GM18526 (cell line): ENCODE data around the gene STX11.

Experiments
- POLR2A ChIP-seq: IDR thresholded peaks from 3 replicates; pipeline ENCODE4 v1.6.1; 2011; ENCODE audit not compliant: insufficient read length; ENCODE audit errors: extremely low read depth

The STX11 gene

DNA sequence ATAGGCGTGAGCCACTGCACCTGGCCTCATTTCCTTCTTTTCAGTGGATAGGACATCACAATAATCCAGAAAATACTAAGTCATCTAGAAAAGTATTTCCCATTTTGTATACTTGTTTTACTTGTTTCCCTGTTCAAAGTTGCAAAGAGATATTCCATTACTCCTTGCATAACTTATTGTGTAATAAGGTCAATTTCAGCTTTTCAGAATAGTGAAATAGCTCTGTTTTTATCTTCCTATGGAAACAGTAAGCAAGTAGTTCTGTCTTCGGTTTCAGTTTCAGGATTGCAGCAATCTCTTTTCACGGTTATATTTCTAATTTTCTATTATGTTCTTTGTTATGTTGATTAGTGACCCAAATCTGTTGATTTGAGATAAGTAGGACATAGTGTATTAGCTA, 6.0 kb downstream of the STX11 start:
- no peak for TF ChIP-seq POLR2A

DNA sequence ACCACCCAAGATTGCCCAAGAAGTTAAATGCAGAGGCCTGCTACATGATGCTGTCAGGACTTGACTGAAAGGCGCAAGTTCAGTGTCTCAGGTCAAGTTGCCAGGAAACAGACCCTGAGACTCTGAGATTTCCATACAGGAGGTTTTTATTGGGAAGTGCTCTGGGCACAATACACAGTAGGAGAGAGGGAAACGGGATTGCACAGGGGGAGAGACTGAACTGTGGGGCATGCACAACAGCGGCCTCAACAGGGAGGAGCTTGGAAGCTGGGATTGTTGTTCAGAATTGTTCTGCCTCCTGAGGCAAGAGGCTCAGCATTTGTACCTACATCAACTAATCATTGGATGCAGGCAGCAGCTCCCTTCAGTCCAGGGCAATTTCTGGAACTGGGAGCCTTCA, 6.7 kb downstream of the STX11 start:
- no peak for TF ChIP-seq POLR2A

DNA sequence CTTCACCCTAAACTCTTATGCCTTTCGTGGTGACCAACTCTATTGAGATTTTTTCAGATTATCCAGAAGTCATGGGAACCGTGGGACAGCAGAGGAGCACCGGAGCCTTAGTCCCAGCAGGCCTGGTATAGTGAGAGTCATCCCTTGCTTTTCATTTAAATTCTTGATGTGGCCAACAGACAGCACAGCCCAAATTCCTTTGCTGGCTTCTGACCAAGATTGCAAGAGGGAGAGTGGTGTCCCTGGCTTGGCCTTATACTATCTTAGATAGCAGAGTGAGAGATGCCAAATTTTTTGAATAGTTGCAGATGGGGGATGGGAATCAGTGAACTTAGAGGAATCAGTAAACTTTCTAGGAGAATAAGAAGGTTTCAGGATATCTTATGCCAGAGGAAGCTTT, 7.8 kb downstream of the STX11 start:
- TF ChIP-seq POLR2A, result no peak

DNA sequence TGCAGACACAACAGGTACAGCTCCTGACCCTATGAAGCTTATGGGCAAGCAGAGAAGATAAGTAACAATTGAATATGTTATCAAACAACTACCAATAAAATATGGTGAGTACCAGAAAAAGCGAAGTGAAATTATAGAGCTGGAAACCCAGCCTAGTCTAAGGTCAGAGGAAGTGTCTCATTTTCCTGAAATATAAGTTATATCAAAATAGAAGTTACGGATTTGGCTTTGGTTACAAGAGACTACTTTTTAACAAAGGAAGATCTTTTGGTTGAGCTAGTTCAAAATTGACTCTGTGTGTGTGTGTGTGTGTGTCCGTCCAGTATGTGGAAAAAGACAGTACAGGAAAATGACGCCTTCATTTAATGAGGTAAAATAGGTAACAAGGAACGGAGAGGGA, 8.9 kb downstream of the STX11 start:
- TF ChIP-seq POLR2A, result no peak

DNA sequence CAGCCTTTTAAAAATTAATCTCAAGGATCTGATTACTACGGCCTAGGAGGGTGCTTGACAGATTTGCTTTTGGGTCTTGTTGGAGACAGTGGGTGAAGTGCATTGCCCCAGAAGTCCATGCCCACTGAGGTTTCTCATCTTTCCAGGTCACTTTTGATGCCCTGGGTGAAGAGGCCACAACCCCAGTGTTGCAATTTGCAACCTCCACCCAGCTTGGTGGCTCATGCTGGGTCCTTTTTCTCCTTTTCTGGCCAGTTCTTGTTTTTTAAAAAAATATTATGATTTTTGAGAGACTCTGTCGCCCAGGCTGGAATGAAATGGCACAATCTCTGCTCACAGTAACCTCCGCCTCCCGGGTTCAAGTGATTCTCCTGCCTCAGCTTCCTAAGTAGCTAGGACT, 9.4 kb downstream of the STX11 start:
- TF ChIP-seq POLR2A, result no peak

DNA sequence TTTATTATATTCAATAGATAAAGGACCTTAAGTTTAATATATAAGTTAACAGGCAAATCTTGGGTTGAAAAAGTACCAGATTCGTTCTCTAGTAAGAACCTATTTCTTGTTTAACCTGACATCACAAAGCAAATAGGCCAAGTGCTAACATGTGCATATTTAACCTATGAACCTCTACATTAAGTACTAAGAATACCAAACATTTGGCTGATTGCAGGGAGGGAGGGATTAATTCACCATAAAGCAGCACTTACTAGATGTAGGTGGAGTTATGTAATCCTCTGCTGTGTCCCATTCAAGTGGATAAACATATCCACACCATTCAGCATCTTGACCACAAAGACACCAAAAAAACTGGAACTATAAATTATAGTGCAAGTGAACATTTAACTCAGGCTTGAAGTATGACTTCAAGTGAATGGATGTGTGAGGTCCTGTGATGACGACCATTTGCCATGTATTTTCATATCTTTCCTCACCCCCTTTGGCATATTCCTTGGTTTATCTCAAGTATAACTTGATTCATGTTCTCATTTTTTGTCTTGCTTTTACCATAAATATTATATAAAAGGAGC, 10.2 kb downstream of the STX11 start:
- no peak for TF ChIP-seq POLR2A

DNA sequence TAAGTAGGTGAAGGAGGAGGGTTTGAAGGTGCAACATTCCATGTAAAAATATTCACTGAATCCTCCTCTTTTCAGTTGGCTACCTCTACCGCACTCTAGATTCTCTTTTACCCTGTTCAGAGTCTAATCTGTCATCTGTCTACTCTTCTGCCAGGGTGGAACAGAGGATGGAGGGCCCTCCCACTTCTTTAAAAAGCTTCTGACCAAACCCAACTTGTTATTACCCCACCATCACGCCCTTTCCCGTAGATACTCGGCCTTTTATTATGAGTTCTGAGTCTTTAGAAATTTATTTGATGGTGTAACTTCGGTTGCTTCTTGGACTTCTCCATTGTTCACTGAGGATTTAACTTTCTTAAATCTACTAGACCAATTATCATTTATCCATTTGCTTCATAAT, 11.7 kb downstream of the STX11 start:
- no peak for TF ChIP-seq POLR2A

DNA sequence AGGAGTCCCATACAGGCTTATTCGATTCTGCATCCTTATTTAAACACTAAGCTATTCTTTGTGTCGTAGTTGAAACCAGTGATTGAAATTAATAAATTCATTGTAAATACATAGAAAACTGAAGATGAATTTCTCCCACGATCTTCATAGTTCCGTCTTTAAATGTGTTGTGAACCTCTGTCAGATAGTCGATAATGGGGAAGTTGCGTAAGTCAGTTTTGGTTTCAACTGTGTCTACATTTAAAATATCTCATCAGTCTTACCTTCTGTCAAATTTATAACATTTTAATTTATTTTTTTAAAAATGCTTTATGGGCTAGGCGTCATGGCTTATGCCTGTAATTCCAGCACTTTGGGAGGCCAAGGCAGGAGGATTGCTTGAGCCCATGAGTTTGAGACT, 12.7 kb downstream of the STX11 start:
- TF ChIP-seq POLR2A, result no peak

DNA sequence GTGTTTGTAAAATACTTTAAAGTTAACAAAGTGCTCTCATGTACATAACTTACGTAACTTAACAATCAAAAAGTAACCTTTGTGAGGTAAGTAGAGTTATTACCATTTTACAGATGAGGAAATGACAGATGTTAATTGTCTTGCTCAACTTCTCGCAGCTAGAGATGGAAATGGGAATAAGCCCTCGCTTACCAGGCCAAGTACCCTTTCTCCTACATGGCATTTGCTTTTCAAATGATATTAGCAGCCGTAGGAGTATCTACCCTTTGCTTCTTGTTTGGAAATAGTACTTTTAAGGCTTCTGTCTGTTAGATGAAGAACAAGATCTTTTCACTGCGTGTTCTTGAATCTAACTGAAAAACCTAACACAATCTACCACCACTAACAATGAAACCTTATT, 15.5 kb downstream of the STX11 start:
- TF ChIP-seq POLR2A, result no peak

DNA sequence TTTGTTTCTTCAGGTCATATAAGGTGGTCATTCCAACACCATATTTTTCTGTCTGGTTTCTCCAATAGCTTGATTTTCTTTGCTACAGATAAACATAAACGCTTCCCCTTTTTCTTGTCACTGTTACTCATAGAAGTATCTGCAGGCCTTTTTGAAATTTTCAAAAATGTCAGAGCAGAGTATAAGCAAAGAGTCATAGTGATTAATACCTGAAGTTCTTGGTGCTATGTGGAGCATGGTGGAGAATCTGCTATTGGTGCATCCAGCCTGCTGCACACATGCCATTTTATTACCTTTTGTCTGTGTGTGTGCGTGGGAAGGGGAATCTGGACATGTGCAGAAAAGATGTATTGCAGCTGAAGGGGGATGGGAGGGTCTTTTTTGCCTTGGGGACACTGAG, 19.7 kb downstream of the STX11 start:
- no peak for TF ChIP-seq POLR2A

DNA sequence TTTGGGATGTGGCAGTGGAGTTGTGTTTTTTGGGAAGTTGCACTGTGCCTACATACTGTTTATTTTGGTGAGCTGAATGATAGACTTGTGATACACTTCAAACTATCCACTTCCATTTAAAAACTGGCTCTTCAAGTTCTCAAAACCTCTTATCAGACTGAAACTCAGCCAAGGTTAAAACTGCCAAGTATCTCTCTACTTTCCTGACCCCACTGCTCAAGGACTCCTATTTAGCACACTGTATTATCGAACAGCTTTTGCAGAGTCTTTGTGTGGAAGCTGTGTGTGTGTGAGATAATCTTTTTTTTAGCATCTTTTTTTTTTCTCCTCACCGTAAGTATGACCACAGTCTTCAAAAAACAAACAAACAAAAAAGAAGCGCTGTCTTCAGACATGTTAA, 21.1 kb downstream of the STX11 start:
- no peak for TF ChIP-seq POLR2A

DNA sequence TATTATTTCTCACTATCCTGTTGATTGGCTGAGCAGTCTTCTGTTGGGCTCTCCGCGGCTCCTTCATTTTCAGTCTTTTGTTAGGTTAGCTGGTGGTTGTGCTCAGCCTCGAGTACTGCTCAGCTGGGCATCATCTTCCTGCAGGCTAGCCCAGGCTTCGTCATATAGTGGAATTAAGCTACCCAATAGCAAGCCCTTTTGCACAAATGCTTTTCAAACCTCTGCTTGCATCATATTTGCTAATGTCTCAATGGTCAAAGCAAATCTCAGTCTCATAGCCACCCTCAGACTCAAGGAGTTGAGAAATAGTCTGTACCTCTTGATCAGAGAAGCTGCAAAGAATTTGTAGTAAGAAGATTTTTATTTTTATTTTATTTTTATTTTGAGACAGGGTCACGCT, 23.7 kb downstream of the STX11 start:
- no peak for TF ChIP-seq POLR2A

DNA sequence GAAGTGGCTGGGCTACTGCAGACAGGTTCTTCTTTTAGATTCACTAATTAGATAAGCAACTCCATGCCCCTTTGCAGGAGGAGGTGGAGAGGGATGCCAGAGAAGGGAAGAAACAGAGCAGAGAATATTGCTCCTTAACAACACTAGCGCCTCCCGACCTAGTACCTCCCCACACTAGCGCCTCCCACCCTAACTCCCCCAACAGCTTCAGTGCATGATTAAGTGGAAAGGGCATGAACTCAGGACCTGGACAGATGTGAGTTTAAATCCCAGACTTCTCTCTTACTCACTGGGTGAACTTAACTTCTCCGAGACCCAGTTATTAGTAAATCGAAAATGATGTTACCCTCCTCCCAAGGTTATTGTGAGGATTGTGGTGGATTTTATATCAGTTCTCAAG, 25.7 kb downstream of the STX11 start:
- TF ChIP-seq POLR2A, result no peak

DNA sequence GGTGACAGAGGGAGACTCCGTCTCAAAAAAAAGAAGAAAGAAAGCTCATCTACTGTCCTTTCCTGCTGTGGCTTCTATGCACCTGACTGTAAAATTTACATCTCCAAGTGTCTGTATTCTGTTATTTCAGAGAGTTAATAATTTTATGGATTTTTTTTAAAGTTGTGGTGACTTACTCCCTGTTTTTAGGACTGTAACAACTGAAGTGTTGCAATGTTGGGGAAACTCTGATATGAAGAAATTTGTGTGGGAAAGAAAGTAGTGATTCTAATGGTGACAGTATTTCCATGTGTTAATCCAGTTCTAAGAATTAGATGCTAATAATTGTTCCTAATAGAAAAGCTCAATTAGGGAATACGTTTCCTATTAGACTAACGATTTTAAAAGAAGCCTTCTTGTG, 27.4 kb downstream of the STX11 start:
- no peak for TF ChIP-seq POLR2A

DNA sequence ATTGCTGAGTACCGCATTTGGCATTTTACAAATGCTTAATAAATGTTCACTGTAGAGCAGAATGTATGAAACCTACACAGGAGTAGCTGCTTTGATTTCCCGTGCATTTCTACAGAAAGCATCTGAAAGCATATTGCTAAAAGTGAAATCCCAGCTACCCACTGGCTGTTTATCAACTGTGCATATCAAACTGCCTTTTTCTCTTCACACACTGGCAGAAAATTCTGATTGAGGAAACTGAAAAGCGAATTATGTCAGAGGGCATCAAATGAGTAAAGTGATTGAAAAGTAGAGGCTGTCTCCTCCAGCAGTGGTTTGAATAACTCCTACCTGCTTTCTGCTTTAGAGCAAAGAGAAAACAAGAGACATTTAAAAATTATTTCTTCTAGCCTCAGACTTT, 28.0 kb downstream of the STX11 start:
- no peak for TF ChIP-seq POLR2A

DNA sequence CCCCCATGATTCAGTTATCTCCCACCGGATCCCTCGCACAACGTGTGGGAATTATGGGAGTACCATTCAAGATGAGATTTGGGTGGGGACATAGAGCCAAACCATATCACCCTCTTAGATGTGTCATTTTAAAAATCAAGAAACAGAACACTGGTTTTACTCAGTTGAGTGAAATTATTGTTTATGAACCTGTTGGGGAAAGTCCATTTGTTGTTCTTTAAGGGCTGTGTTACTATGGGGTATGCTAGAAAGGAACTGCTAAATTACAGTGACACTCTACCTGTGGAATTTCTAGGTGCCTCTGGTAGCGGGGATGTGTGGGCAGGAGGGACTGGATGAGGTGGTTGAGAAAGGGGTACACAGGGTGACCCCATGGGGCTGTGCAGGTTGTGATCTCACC, 28.9 kb downstream of the STX11 start:
- no peak for TF ChIP-seq POLR2A

DNA sequence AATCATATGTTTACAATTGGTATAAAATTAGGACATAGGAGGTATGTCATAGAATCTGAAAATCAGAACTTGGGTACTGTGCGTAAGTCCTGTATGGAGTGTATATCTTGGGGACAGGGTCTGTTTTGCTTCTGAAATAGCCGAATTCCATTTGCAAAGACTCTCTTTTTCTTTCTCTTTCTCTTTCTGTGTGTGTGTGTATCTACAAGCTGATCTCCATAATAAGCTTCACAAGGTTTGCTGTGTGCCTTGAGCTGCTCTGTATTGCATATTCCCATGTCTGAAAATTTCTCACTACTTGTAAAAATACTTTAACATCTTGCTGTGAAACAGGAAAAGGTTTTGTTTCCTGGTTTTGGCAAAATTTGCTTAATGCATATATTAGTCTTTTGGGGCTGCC, 29.5 kb downstream of the STX11 start:
- no peak for TF ChIP-seq POLR2A

DNA sequence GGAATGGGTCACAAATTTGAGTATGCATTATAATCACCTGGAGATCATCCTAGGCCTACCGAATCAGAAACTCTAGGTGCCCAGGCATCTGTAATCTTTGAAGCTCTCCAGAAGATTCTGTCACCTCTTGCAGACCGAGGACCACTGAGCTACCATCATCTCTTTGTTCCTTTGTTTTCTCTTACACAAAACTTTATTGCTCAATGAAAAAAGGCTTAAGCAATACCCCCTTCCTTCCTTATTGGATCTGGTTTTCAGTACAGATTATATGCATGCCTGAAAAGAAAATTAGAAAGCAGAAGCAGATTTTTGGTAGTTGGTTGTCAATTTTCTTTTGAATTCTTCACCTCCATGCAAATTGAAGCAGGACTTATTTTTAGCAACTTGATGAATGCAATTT, 31.3 kb downstream of the STX11 start:
- TF ChIP-seq POLR2A, result no peak

DNA sequence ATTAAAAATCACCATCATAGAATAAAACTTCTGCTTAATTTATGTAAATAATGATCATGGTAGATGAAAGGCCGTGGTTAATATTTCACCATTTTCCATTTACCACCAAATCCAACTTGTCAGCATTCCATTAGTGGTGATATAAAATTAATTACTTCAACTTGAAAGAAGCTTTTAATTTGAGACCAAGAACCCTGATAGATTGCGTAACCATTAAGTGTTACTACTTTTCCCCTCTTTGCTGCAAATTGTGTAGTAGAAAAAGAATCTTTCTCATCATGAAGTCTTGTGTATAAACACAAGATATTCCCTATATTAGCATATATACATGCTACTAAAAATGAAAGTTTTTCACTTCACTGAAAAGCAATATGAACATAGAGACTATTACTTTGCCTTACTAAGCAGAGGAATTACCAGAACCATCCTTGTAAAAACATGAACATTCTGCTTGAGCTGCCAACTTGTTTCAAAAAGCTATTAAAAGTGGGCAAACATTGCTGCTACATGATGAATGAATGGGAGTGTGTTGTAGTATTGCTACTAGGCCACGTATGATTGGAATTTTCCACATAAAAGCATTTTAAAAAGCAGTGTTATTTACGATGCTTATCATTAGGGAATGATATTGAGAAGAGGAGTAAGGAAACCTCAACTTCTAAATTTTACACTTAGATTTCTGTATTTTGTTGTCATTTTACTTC, 35.0 kb downstream of the STX11 start:
- no peak for TF ChIP-seq POLR2A
